Cardiac fibroblast (primary cell): ENCODE data around the gene CMTM7.

ENCODE experiments used
- DNase-seq, 2 donors: peaks; one replicate each; pipeline versions ENCODE4 v3.0.0 to v3.0.0-alpha.2; 2010; ENCODE audit warnings: low read depth in 2 of 2
- H3K4me3 ChIP-seq, 2 donors: replicated peaks in 1 of 2; 1 replicate in 1 of 2; 2 replicates in 1 of 2; pipeline ENCODE4 v1.5.1; 2011; ENCODE audit warnings: low read depth in 2 of 2, low read length in 2 of 2, mild to moderate bottlenecking in 2 of 2, moderate library complexity in 1 of 2
- TF ChIP-seq, protein P1 (sequence below): IDR thresholded peaks from one replicate; pipeline ENCODE4 v1.5.1; 2011; ENCODE audit warnings: low read depth, mild to moderate bottlenecking, low read length, inconsistent platforms

Gene CMTM7

GRCh38 chr3:32355751-32356291 is 35.8 kb upstream of the CMTM7 start:
- TF ChIP-seq, protein P1, sequence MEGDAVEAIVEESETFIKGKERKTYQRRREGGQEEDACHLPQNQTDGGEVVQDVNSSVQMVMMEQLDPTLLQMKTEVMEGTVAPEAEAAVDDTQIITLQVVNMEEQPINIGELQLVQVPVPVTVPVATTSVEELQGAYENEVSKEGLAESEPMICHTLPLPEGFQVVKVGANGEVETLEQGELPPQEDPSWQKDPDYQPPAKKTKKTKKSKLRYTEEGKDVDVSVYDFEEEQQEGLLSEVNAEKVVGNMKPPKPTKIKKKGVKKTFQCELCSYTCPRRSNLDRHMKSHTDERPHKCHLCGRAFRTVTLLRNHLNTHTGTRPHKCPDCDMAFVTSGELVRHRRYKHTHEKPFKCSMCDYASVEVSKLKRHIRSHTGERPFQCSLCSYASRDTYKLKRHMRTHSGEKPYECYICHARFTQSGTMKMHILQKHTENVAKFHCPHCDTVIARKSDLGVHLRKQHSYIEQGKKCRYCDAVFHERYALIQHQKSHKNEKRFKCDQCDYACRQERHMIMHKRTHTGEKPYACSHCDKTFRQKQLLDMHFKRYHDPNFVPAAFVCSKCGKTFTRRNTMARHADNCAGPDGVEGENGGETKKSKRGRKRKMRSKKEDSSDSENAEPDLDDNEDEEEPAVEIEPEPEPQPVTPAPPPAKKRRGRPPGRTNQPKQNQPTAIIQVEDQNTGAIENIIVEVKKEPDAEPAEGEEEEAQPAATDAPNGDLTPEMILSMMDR: no peak
- no peak for DNase-seq
- no peak overlapping the region for H3K4me3 ChIP-seq

DNA sequence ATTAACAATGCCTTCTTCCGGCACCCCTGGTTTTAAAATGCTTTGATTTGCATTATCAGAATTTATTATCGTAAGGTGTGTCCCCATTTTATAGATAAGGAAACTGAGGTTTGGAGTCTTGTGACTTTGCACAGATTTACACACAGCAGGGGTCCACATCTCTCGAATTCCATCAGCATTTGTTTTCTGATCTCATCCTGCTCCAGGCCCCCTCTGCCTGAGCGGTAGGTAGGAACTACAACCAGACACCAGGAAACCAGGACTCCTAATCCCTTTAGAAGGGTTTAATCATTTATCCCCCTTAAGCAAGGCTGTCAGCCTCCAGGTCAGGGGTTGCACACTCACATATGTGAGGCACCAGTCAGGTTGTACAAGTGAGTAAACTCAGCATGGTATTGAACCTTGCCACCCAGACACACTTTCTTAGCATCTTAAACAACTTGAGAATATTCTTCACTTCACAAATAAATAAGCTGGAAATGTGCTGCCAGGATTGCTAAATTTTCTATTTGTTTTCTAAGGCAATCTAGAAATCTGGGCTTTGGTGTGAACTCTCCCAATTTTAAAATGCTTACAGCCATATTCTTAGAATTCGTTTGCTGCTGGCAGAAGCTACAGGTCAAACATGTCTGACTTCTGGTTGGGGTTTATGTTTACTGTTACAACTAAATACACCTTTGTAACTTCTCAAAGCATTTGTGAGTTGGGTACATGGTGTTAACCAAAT is 31.7 kb upstream of the CMTM7 start:
- no peak for DNase-seq
- H3K4me3 ChIP-seq: no peak overlapping the region
- TF ChIP-seq, protein P1: no peak

- H3K4me3 ChIP-seq: no peak overlapping the region
- TF ChIP-seq, protein P1: no peak
- DNase-seq: no peak
These were observed 31.2 kb upstream of the CMTM7 start for GRCh38 chr3:32360493-32360827.

DNA sequence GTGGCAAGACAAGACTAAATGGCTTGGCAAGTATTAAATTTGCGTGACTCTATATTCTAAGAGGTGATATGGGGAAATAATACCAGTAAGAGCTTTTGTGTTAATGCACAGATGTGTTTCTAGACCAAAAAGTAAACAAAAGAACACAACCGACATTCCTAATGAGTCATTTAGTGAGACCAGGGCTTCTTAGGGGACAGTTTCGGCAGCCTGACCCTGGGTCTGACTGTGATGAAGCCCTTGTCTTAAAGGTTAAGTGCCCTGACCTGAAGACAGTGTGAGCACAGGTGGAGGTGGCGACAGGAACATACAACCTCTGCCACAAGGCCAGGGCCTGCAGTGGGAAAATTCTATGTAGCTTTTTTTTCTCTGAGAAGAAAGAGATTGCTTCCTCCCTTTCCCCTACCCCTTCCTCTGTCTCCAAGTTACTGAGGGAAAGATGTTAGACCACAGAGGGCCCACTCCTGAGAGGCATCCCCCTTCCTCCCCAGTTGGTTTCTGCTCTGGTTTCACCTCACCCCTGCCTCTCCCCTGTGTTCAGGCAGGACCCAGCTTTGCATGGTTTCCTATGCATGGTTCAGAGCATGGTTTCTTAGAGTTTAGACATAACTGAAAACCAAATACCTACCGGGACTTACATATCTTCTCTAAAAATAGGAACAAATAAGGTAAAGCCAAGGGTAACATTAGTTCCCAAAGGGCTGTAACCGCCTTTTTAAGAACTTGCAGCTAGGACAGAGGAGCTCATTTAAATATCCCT is 24.8 kb upstream of the CMTM7 start:
- H3K4me3 ChIP-seq: no peak overlapping the region
- peak in 1 of 2 donors; percentile 49 for DNase-seq
- TF ChIP-seq, protein P1: no peak

- no peak overlapping the region for H3K4me3 ChIP-seq
- TF ChIP-seq, protein P1: no peak
- no peak for DNase-seq
These were observed 24.2 kb upstream of the CMTM7 start for GRCh38 chr3:32367442-32367841.

DNA sequence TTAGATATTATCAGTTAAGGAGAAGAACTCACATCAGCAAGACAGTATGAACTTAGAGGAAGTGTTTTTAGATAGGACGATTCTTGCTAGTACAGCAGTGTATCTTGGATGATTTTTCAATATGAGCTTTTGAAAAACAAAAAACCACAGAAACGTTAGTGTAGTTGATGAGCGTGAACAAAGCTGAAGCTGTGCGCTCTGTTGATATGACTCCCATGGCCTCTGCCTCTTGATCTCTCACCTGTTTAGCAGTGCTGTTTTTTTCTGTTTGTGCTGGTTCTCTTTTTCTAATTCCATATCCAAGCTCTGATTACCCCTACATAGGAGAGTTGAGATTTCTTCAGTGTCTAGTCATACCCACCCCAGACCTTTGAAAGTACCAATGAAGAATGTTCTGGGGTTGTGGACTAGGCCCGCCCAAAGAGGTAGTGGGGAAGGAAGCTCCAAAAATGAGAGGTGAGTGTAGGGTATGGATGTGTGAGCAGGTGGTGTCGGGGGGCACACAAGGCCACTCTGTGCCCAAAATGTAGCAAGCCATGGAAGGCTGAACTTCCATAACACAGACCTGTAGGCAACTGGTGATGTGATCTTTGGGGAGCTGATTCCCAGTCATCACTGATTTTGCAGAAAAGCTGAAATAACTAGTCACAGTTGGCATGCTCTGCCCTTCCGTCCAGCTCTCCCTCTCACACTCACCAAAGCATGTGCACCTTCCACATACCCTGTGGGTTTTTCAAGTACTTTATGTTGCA is 20.0 kb upstream of the CMTM7 start:
- DNase-seq: no peak
- no peak overlapping the region for H3K4me3 ChIP-seq
- TF ChIP-seq, protein P1: no peak
